Ishikawa (cell line): ENCODE measurements around the gene CEP68.

Experiments used
- CEBPB ChIP-seq: IDR thresholded peaks from 2 replicates; pipeline ENCODE4 v1.6.1; 2012
- EGR1 ChIP-seq: IDR thresholded peaks from 2 replicates; pipeline ENCODE4 v1.6.1; 2012
- EP300 ChIP-seq: IDR thresholded peaks from 2 replicates; pipeline ENCODE4 v1.6.1; 2012; ENCODE audit warnings: borderline replicate concordance
- FOXM1 ChIP-seq: IDR thresholded peaks from 2 replicates; pipeline ENCODE4 v1.6.1; 2012; ENCODE audit warnings: low read depth, borderline replicate concordance
- NFIC ChIP-seq: IDR thresholded peaks from 2 replicates; pipeline ENCODE4 v1.6.1; 2012
- RAD21 ChIP-seq: IDR thresholded peaks from 2 replicates; pipeline ENCODE4 v1.6.1; 2012; ENCODE audit warnings: low read depth
- TAF1 ChIP-seq: IDR thresholded peaks from 2 replicates; pipeline ENCODE4 v1.6.1; 2012; ENCODE audit warnings: low read depth, mild to moderate bottlenecking
- TCF12 ChIP-seq: IDR thresholded peaks from 2 replicates; pipeline ENCODE4 v1.6.1; 2012; ENCODE audit warnings: low read depth
- TEAD4 ChIP-seq: IDR thresholded peaks from 2 replicates; pipeline ENCODE4 v1.6.1; 2012
- USF1 ChIP-seq: IDR thresholded peaks from 2 replicates; pipeline ENCODE4 v1.6.1; 2012
- ZBTB7A ChIP-seq: IDR thresholded peaks from 2 replicates; pipeline ENCODE4 v1.6.1; 2012; ENCODE audit warnings: low read depth
- TF ChIP-seq, protein P1 (sequence below): IDR thresholded peaks from 2 replicates; pipeline ENCODE4 v1.6.1; 2012; ENCODE audit warnings: low read depth, mild to moderate bottlenecking
- TF ChIP-seq, protein P2 (sequence below): IDR thresholded peaks from 2 replicates; pipeline ENCODE4 v1.6.1; 2012

- TF ChIP-seq EP300, result no peak
- TF ChIP-seq TEAD4, result no peak
- no peak for TF ChIP-seq RAD21
- TF ChIP-seq FOXM1, result no peak
- no peak for TF ChIP-seq TAF1
- TF ChIP-seq, protein P1, sequence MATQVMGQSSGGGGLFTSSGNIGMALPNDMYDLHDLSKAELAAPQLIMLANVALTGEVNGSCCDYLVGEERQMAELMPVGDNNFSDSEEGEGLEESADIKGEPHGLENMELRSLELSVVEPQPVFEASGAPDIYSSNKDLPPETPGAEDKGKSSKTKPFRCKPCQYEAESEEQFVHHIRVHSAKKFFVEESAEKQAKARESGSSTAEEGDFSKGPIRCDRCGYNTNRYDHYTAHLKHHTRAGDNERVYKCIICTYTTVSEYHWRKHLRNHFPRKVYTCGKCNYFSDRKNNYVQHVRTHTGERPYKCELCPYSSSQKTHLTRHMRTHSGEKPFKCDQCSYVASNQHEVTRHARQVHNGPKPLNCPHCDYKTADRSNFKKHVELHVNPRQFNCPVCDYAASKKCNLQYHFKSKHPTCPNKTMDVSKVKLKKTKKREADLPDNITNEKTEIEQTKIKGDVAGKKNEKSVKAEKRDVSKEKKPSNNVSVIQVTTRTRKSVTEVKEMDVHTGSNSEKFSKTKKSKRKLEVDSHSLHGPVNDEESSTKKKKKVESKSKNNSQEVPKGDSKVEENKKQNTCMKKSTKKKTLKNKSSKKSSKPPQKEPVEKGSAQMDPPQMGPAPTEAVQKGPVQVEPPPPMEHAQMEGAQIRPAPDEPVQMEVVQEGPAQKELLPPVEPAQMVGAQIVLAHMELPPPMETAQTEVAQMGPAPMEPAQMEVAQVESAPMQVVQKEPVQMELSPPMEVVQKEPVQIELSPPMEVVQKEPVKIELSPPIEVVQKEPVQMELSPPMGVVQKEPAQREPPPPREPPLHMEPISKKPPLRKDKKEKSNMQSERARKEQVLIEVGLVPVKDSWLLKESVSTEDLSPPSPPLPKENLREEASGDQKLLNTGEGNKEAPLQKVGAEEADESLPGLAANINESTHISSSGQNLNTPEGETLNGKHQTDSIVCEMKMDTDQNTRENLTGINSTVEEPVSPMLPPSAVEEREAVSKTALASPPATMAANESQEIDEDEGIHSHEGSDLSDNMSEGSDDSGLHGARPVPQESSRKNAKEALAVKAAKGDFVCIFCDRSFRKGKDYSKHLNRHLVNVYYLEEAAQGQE, result no peak
- no peak for TF ChIP-seq CEBPB
- TF ChIP-seq EGR1, result no peak
- no peak for TF ChIP-seq USF1
- no peak for TF ChIP-seq NFIC
- TF ChIP-seq, protein P2, sequence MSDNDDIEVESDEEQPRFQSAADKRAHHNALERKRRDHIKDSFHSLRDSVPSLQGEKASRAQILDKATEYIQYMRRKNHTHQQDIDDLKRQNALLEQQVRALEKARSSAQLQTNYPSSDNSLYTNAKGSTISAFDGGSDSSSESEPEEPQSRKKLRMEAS, result no peak
- no peak for TF ChIP-seq TCF12
- no peak for TF ChIP-seq ZBTB7A
Measured at GRCh38 chr2:65039640-65040039, 16.6 kb upstream of the CEP68 start.
